Tibial artery (tissue), 4 donors: Measurements from ENCODE around the gene MICU1.
"Not testable (repeated sequence)": the region's sequence is repeated elsewhere in the genome, so short reads cannot be mapped to it uniquely, and the experiment has no call there.

Source experiments
- DNase-seq, 2 donors: peaks; one replicate each; pipeline ENCODE4 v3.0.0-alpha.2; 2019
- H3K27ac ChIP-seq, 2 donors: fragments of 200-600 bp; sonication (generic) in 1 of 2; 1 replicate in 1 of 2; 2 replicates in 1 of 2; pipeline ENCODE4 v1.5.1; 2018 to 2019; ENCODE audit warnings: mild to moderate bottlenecking in 1 of 2
- H3K27me3 ChIP-seq, 2 donors: fragments of 200-600 bp; sonication (generic) in 1 of 2; one replicate each; pipeline versions ENCODE4 v1.5.1 to v1.6.0; 2016 to 2019
- H3K36me3 ChIP-seq, 3 donors: fragments of 200-600 bp; sonication (generic) in 2 of 3; one replicate each; pipeline ENCODE4 v1.5.1; 2016 to 2019; ENCODE audit warnings: mild to moderate bottlenecking in 2 of 3
- H3K4me1 ChIP-seq, 4 donors: fragments of 200-600 bp; sonication (generic) in 2 of 4; 1 replicate in 3 of 4; 2 replicates in 1 of 4; pipeline ENCODE4 v1.5.1; 2016 to 2019
- H3K4me3 ChIP-seq, 2 donors: fragments of 200-600 bp; sonication (generic) in 1 of 2; 1 replicate in 1 of 2; 2 replicates in 1 of 2; pipeline ENCODE4 v1.5.1; 2018 to 2019; ENCODE audit warnings: mild to moderate bottlenecking in 2 of 2
- H3K9me3 ChIP-seq, 3 donors: fragments of 200-600 bp; sonication (generic) in 1 of 3; one replicate each; pipeline ENCODE4 v1.5.1; 2016 to 2019
- intact Hi-C: fragments of 100-400 bp; cut with DNase I; formaldehyde crosslinking; loops from one replicate; pipeline ENCODE4 v1.15.0; 2023; ENCODE audit warnings: low total_unique reads
- TF ChIP-seq, protein P1 (sequence below), 2 experiments: fragments of 200-600 bp in 1 of 2; fragments of 450-650 bp in 1 of 2; IDR thresholded peaks; one replicate each; pipeline ENCODE4 v1.5.1; 2017 to 2019; ENCODE audit warnings: antibody characterized with exemption in 2 of 2, mild to moderate bottlenecking in 1 of 2, moderate library complexity in 1 of 2

Gene MICU1

DNA sequence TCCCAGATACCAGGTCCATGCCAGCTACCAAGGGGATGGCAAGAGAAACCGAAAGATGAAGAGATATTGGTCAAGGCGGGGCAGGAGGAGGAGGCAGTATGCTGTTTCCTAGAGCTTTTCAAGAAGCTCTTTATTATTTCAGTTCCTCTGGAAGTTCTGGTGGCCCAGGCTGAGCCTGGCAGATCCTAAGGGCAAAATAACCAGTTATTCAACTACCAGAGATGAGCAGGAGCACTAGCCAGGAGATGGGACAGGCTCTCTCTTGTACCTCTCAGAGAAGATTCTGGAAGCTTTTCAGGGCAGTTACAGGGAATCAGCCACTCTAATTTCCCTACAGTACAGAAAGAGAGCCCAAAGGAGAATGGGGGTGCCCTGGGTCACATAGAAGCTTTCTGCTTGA, 276.4 kb downstream of the MICU1 start:
- intact Hi-C loops = no loop called here
- Histone ChIP-seq H3K27ac (no peak overlapping the region), H3K9me3 (no peaks in the 10 kb centered on the region), H3K4me3 (no peak overlapping the region), H3K36me3 (peaks cover 4 to 45% (median 27%) of the 10 kb centered on the region in 3 donors), H3K4me1 (peaks cover 0 to 52% (median 25%) of the 10 kb centered on the region in 4 donors), H3K27me3 (no peaks in the 10 kb centered on the region)
- TF ChIP-seq, protein P1, sequence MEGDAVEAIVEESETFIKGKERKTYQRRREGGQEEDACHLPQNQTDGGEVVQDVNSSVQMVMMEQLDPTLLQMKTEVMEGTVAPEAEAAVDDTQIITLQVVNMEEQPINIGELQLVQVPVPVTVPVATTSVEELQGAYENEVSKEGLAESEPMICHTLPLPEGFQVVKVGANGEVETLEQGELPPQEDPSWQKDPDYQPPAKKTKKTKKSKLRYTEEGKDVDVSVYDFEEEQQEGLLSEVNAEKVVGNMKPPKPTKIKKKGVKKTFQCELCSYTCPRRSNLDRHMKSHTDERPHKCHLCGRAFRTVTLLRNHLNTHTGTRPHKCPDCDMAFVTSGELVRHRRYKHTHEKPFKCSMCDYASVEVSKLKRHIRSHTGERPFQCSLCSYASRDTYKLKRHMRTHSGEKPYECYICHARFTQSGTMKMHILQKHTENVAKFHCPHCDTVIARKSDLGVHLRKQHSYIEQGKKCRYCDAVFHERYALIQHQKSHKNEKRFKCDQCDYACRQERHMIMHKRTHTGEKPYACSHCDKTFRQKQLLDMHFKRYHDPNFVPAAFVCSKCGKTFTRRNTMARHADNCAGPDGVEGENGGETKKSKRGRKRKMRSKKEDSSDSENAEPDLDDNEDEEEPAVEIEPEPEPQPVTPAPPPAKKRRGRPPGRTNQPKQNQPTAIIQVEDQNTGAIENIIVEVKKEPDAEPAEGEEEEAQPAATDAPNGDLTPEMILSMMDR (IDR thresholded peaks at IDR 0.05) = no peak
- DNase-seq = no peak

DNA sequence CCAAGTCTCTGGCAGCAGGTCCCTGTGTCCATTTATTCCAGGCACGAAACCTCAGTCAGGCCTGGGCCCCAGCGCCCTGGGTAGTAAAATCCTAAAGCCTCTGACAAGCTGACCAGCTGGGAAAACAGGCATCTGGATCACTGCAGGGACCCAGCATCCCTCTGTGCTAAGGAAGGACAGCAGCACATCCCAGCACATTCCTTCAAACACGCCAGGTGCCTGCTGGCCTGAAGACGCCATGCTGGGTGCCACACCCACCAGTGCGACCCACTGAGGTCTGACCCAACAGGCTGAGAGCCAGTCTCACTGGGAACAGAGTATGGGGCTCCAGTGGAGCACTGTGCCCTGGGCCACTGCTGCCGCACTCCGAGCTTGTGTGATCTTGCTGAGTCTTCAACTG, 277.6 kb downstream of the MICU1 start:
- H3K36me3 ChIP-seq = peaks cover 14 to 56% (median 39%) of the 10 kb centered on the region in 3 donors
- no peak overlapping the region for H3K4me3 ChIP-seq
- H3K4me1 ChIP-seq = peaks cover 0 to 45% (median 22%) of the 10 kb centered on the region in 4 donors
- TF ChIP-seq, protein P1 (IDR thresholded peaks at IDR 0.05) = no peak
- intact Hi-C loops = no loop called here
- H3K9me3 ChIP-seq = no peaks in the 10 kb centered on the region
- DNase-seq = no peak
- no peaks in the 10 kb centered on the region for H3K27me3 ChIP-seq
- H3K27ac ChIP-seq = no peak overlapping the region

DNA sequence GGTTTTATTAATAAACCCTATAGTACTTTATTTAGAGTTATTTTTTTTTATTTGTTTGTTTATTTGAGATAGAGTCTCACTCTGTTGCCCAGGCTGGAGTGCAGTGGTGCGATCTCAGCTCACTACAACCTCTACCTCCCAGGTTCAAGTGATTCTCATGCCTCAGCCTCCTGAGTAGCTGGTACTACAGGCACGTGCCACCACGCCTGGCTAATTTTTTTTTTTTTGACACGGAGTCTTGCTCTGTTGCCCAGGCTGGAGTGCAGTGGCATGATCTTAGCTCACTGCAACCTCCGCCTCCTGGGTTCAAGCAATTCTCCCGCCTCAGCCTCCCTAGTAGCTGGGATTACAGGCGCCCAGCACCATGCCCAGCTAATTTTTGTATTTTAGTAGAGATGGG, 279.8 kb downstream of the MICU1 start:
- peaks cover 0 to 29% (median 1%) of the 10 kb centered on the region in 4 donors for H3K4me1 ChIP-seq
- H3K27me3 ChIP-seq, DNase-seq, H3K4me3 ChIP-seq, H3K9me3 ChIP-seq, H3K27ac ChIP-seq, intact Hi-C loops: not testable (repeated sequence)
- peaks cover 26 to 71% (median 58%) of the 10 kb centered on the region in 3 donors for H3K36me3 ChIP-seq

DNA sequence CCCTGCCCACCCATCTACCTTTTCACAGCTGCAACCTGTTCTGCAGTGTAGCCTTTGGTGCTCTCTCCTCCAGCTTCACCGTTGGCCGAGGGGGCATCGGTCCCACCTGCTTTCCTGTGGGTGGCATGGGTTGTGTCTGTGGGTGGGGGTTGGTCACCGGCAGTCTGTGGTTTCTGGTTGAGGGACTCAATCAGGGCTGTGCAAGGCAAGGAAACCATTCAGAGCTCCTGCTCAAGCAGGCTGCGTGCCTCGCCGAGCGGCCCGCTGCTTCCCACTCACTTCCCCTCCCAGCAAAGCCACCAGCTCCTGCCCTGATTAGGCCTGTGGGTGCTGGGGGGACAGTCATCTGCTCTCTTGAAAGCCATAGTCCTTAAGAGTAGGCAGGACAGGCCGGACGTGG, 280.9 kb downstream of the MICU1 start:
- TF ChIP-seq, protein P1 (IDR thresholded peaks at IDR 0.05) = no peak
- H3K36me3 ChIP-seq = peaks cover 35 to 73% (median 66%) of the 10 kb centered on the region in 3 donors

DNA sequence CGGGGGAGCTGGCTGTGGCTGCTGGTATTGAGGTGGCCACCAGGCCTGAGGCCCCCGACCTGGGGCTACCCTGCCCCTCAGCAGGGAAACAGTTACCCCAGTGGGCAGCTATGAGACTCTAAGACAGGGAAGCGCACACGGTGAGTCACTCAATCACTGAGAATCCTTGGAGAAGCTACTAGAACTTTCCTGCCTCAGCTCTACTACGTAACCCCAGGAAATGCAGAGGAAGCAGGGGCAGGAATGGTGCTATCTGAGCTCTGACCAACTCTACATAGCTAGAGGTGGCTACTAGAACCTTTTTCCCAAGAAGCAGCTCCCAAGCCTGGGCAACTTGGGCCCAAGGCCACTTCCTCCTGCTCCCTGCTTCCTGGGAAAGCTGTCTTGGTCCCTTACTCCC, 283.0 kb downstream of the MICU1 start:
- Histone ChIP-seq H3K36me3 (peaks cover 55 to 70% (median 60%) of the 10 kb centered on the region in 3 donors), H3K9me3 (no peaks in the 10 kb centered on the region), H3K27ac (no peak overlapping the region), H3K4me1 (peaks cover 0 to 10% (median 2%) of the 10 kb centered on the region in 4 donors), H3K4me3 (no peak overlapping the region), H3K27me3 (no peaks in the 10 kb centered on the region)
- TF ChIP-seq, protein P1 (IDR thresholded peaks at IDR 0.05) = no peak
- intact Hi-C loops = loop anchor here (5.0 kb wide), 1 partner anchor 216 kb away; no protein-coding TSS in a partner anchor
- no peak for DNase-seq

More for the DNA sequence above, 280.9 kb downstream of the MICU1 start:
- Histone ChIP-seq H3K27ac (no peak overlapping the region), H3K4me1 (peaks cover 0 to 30% (median 2%) of the 10 kb centered on the region in 4 donors), H3K4me3 (no peak overlapping the region), H3K9me3 (no peaks in the 10 kb centered on the region), H3K27me3 (no peaks in the 10 kb centered on the region)
- intact Hi-C loops = loop anchor here (5.0 kb wide), 1 partner anchor 218 kb away; no protein-coding TSS in a partner anchor
- no peak for DNase-seq

DNA sequence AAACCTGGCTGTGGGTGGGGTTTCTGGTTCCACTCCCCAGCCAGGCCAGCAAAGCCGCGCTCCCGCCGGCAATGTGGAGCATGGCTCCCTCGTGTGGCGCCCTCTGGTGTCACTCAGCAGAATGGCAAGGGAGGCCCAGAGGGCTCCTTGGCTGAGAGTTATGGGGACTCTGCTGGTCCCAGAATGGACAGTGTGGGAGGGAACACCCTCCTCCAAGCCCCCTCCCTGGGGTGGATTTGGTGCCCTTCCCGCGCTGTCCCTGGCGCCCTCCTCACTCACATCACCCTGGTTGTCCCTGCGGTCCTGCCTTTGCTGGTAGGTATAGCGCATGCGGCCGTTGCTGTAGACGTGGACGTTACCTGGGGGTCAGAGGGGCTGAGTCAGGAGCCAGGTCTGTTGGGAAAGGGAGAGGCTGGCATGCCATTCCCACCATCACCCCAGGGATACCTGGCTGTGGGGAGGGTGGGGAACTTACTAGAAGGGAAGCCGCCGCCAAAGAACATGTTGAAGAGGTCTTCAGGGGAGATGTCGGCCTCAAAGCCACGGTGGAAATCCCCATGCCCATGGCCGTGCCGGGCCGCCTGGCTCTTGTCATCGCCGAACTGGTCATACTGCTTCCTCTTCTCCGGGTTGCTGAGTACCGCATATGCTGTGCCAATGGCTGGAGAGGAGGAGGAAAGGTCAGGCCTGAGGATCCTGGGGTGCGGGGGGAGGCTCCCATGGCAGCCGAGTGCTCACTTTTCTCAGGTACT, 285.2 kb downstream of the MICU1 start:
- peak in 1 of 2 donors; percentile 77 for DNase-seq
- Histone ChIP-seq H3K27ac (peak overlapping the region in 1 of 2 donors; percentile 5), H3K36me3 (peaks cover 61 to 76% (median 64%) of the 10 kb centered on the region in 3 donors), H3K9me3 (no peaks in the 10 kb centered on the region), H3K4me1 (peaks cover 5 to 29% (median 19%) of the 10 kb centered on the region in 4 donors), H3K4me3 (no peak overlapping the region), H3K27me3 (no peaks in the 10 kb centered on the region)
- intact Hi-C loops = loop anchor here (5.0 kb wide), 1 partner anchor 213 kb away; no protein-coding TSS in a partner anchor
- TF ChIP-seq, protein P1 (IDR thresholded peaks at IDR 0.05) = peak; percentile 90 to 93
